B cell (primary cell): ENCODE results near the gene LENG1. TPM values are rescaled to one million over a fixed set of nuclear protein-coding genes. Genes with fewer than 3 reads are reported as not detected.

Experiments
- ATAC-seq: fragments of 200-7000 bp; cut with Tn5 transposase; one replicate; pipeline ENCODE4 v1.10.0; 2021; ENCODE audit warnings: low read depth, mild to moderate bottlenecking, moderate number of reproducible peaks, moderate library complexity
- CTCF ChIA-PET: fragments of 350-600 bp; sonication (Branson Sonifier 250); formaldehyde crosslinking; loops from one replicate; lab custom pipeline; 2021; ENCODE audit warnings: antibody characterized with exemption, inconsistent platforms; lab: Charles Lee
- POLR2A ChIA-PET: fragments of 350-600 bp; sonication (Branson Sonifier 250); formaldehyde crosslinking; loops from one replicate; lab custom pipeline; 2021; ENCODE audit warnings: antibody characterized with exemption; lab: Charles Lee
- DNase-seq: peaks from one replicate; pipeline ENCODE4 v3.0.0; 2013
- H2AFZ ChIP-seq: 2 replicates; pipeline ENCODE4 v1.6.1; 2012; ENCODE audit warnings: mild to moderate bottlenecking, low read depth, low read length; ENCODE audit not compliant: insufficient read depth, poor library complexity, severe bottlenecking
- H3K27ac ChIP-seq, 2 donors: 1 replicate in 1 of 2; 2 replicates in 1 of 2; pipeline ENCODE4 v1.5.1; 2012 to 2013; ENCODE audit warnings: low read length in 2 of 2, mild to moderate bottlenecking in 2 of 2, moderate library complexity in 1 of 2
- H3K27me3 ChIP-seq, 4 experiments: fragments of 200-600 bp in 1 of 4; sonication (generic) in 1 of 4; replicated peaks in 1 of 4; 1 replicate in 2 of 4; 2 replicates in 2 of 4; pipeline versions ENCODE4 v1.6.1 to v1.7.0; 2013 to 2016; ENCODE audit warnings: low read length in 3 of 4, mild to moderate bottlenecking in 2 of 4, mixed read lengths in 1 of 4, moderate library complexity in 1 of 4; ENCODE audit not compliant: insufficient read depth in 4 of 4, control insufficient read depth in 3 of 4; ENCODE audit errors: control extremely low read depth in 1 of 4
- H3K36me3 ChIP-seq, 2 experiments: replicated peaks in 1 of 2; 1 replicate in 1 of 2; 2 replicates in 1 of 2; pipeline versions ENCODE4 v1.6.1 to v1.7.1; 2013; ENCODE audit warnings: low read length in 1 of 2; ENCODE audit not compliant: insufficient read depth in 2 of 2, control insufficient read depth in 1 of 2; ENCODE audit errors: control extremely low read depth in 1 of 2, extremely low read depth in 1 of 2
- H3K4me1 ChIP-seq, 2 donors: fragments of 200-600 bp in 1 of 2; sonication (generic) in 1 of 2; 1 replicate in 1 of 2; 2 replicates in 1 of 2; pipeline versions ENCODE4 v1.5.1 to v1.6.1; 2013 to 2017; ENCODE audit warnings: low read length in 2 of 2; ENCODE audit not compliant: control insufficient read depth in 2 of 2, insufficient read depth in 2 of 2
- H3K4me2 ChIP-seq: replicated peaks from 2 replicates; pipeline ENCODE3; 2012; ENCODE audit warnings: mild to moderate bottlenecking, low read depth, low read length; ENCODE audit not compliant: poor library complexity, severe bottlenecking
- H3K4me3 ChIP-seq, 5 experiments: fragments of 200-600 bp in 1 of 5; sonication (generic) in 1 of 5; 1 replicate in 3 of 5; 2 replicates in 2 of 5; pipeline versions ENCODE4 v1.5.1 to v1.7.0; 2011 to 2016; ENCODE audit warnings: low read length in 4 of 5, mild to moderate bottlenecking in 4 of 5, low read depth in 2 of 5, control low read depth in 1 of 5, moderate library complexity in 1 of 5; ENCODE audit not compliant: insufficient read depth in 1 of 5; ENCODE audit errors: control extremely low read depth in 1 of 5, extremely low read depth in 1 of 5
- H3K79me2 ChIP-seq: fragments of 200-600 bp; sonication (generic); one replicate; pipeline ENCODE4 v1.6.0; 2016; ENCODE audit warnings: low read length; ENCODE audit not compliant: control insufficient read depth, insufficient read depth
- H3K9ac ChIP-seq: fragments of 200-600 bp; sonication (generic); 2 replicates; pipeline ENCODE4 v1.6.1; 2017; ENCODE audit warnings: mild to moderate bottlenecking, low read length, moderate library complexity
- H3K9me3 ChIP-seq, 3 donors: one replicate each; pipeline versions ENCODE4 v1.6.1 to v1.7.1; 2013; ENCODE audit warnings: low read length in 2 of 3; ENCODE audit not compliant: control insufficient read depth in 2 of 3, insufficient read depth in 1 of 3; ENCODE audit errors: control extremely low read depth in 1 of 3
- H4K20me1 ChIP-seq: 2 replicates; pipeline ENCODE4 v1.6.0; 2012; ENCODE audit warnings: mild to moderate bottlenecking, low read length; ENCODE audit not compliant: insufficient read depth, control insufficient read depth, poor library complexity, severe bottlenecking
- H3K27ac Mint-ChIP-seq: one replicate; pipeline ENCODE4 v1.8.0; 2021; ENCODE audit warnings: mixed read lengths
- H3K27me3 Mint-ChIP-seq: one replicate; pipeline ENCODE4 v1.8.0; 2021; ENCODE audit warnings: mixed read lengths
- H3K4me1 Mint-ChIP-seq: one replicate; pipeline ENCODE4 v1.8.0; 2021; ENCODE audit warnings: mixed read lengths
- H3K4me3 Mint-ChIP-seq: one replicate; pipeline ENCODE4 v1.8.0; 2021; ENCODE audit warnings: mixed read lengths
- H3K9me3 Mint-ChIP-seq: one replicate; pipeline ENCODE4 v1.8.0; 2022; ENCODE audit warnings: mixed read lengths; ENCODE audit not compliant: insufficient read depth
- EZH2 ChIP-seq: IDR thresholded peaks from 2 replicates; pipeline ENCODE4 v1.6.1; 2012; ENCODE audit warnings: borderline replicate concordance, low read depth, mild to moderate bottlenecking, moderate library complexity, low read length; ENCODE audit not compliant: insufficient read depth, poor library complexity, severe bottlenecking
- WGBS: methylation state at CpG from one replicate; pipeline ENCODE4 v1.1.5; 2013; ENCODE audit warnings: missing lambda C conversion rate; ENCODE audit not compliant: insufficient coverage; 5-methylcytosine and 5-hydroxymethylcytosine counted together
- intact Hi-C: fragments of 100-400 bp; cut with micrococcal nuclease; formaldehyde crosslinking; loops from one replicate; pipeline ENCODE4 v1.10.0; 2022
- polyA plus RNA-seq: library from polyadenylated mRNA; depleted of rRNA; stranded (reverse); fragments of >200 nt; gene quantifications from 2 replicates; pipeline ENCODE4 v1.2.3, GENCODE V29; 2012
- total RNA-seq, 2 donors: library from RNA; stranded (reverse); fragments of 120-200 nt in 1 of 2; gene quantifications; 1 replicate in 1 of 2; 2 replicates in 1 of 2; pipeline versions ENCODE4 v1.2.3 to v1.2.4, GENCODE V29; 2013 to 2022
- TF ChIP-seq, protein P1 (sequence below): fragments of 200-600 bp; IDR thresholded peaks from one replicate; pipeline ENCODE4 v1.8.0; 2022; ENCODE audit warnings: antibody characterized with exemption, mild to moderate bottlenecking

Gene LENG1
- total and polyA plus RNA-seq, 2 donors (not counting 1 experiment from before 2014, with no cell fraction given) = 9.2 to 16.5 TPM

DNA sequence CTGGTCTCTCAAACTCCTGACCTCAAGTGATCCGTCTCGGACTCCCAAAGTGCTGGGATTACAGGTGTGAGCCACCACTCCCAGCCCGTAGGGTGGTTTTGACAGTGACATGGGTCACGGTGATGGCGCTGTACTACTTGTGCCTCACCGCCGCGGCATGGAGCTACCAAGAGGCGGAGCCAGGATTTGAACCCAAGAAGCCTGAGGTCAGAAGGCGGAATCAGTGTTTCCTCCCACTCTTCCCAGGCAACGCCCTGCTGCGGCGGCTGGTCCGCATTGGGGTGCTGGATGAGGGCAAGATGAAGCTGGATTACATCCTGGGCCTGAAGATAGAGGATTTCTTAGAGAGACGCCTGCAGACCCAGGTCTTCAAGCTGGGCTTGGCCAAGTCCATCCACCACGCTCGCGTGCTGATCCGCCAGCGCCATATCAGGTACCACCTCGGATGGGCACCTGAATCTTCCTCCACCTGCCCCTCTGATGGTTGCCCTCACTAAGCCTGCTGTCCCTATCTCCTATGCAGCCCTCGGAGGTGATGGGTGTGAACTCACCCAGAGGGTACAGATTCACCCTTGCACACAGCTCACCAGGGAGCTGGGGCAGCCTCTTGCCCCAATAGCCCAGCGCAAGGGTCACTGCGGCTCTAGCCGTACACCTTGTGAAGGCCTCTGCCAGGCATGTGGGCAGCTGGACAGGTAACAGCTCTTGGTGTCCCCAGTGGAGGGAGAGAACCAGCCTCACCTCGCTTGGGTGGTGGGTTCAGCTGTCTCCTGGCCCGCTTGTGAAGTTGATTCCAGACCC is 46.7 kb upstream of the LENG1 start:
- no peak for ATAC-seq

More for the DNA sequence above, 46.7 kb upstream of the LENG1 start:
- Histone ChIP-seq H2AFZ (no peak overlapping the region), H3K4me3 (no peak overlapping the region), H3K27me3 (no peaks in the 10 kb centered on the region), H3K27ac (no peak overlapping the region), H3K4me2 (no peak overlapping the region), H4K20me1 (peaks cover 97% of the 10 kb centered on the region), H3K4me1 (peaks cover 50 to 87% of the 10 kb centered on the region in 2 donors), H3K9me3 (no peaks in the 10 kb centered on the region), H3K36me3 (peaks cover 7 to 66% of the 10 kb centered on the region in 2 experiments), H3K9ac (no peak overlapping the region), H3K79me2 (peaks cover 92% of the 10 kb centered on the region)
- no peak overlapping the region for H3K27ac Mint-ChIP-seq
- H3K9me3 Mint-ChIP-seq = no peaks in the 10 kb centered on the region
- H3K4me3 Mint-ChIP-seq = no peak overlapping the region
- CTCF ChIA-PET = interaction anchor here (0.5 to 1.1 kb wide), 2 partner anchors 60 to 355 kb away, joined by 3 read pairs; no protein-coding TSS in a partner anchor
- H3K4me1 Mint-ChIP-seq = peaks cover 82% of the 10 kb centered on the region
- POLR2A ChIA-PET = interaction anchor here (1.8 kb wide), 1 partner anchor 15 kb away, joined by 5 read pairs; the partner anchor contains the start of gene TSEN34
- 93% methylated on average over 17 of the region's 27 CpGs for WGBS
- H3K27me3 Mint-ChIP-seq = no peaks in the 10 kb centered on the region
- DNase-seq = no peak
- intact Hi-C loops = no loop called here
- TF ChIP-seq EZH2 = no peak
- TF ChIP-seq, protein P1, sequence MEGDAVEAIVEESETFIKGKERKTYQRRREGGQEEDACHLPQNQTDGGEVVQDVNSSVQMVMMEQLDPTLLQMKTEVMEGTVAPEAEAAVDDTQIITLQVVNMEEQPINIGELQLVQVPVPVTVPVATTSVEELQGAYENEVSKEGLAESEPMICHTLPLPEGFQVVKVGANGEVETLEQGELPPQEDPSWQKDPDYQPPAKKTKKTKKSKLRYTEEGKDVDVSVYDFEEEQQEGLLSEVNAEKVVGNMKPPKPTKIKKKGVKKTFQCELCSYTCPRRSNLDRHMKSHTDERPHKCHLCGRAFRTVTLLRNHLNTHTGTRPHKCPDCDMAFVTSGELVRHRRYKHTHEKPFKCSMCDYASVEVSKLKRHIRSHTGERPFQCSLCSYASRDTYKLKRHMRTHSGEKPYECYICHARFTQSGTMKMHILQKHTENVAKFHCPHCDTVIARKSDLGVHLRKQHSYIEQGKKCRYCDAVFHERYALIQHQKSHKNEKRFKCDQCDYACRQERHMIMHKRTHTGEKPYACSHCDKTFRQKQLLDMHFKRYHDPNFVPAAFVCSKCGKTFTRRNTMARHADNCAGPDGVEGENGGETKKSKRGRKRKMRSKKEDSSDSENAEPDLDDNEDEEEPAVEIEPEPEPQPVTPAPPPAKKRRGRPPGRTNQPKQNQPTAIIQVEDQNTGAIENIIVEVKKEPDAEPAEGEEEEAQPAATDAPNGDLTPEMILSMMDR = no peak
